NT2/D1 (cell line): ENCODE results near the gene TENM4.
"Not testable (repeated sequence)": the region's sequence is repeated elsewhere in the genome, so short reads cannot be mapped to it uniquely, and the experiment has no call there.

ENCODE experiments used
- DNase-seq: peaks from one replicate; pipeline ENCODE4 v3.0.0-alpha.2; 2011; ENCODE audit warnings: low read depth, low spot score
- H3K27me3 ChIP-seq: 2 replicates; pipeline ENCODE4 v1.6.0; 2011; ENCODE audit warnings: mild to moderate bottlenecking; ENCODE audit not compliant: insufficient read length, insufficient read depth
- H3K36me3 ChIP-seq: 2 replicates; pipeline ENCODE4 v1.6.1; 2011; ENCODE audit warnings: mild to moderate bottlenecking, low read length, mixed read lengths; ENCODE audit not compliant: insufficient read depth, insufficient read length
- H3K4me1 ChIP-seq: 2 replicates; pipeline ENCODE4 v1.5.1; 2011; ENCODE audit not compliant: insufficient read depth, insufficient read length
- H3K4me3 ChIP-seq: 2 replicates; pipeline ENCODE4 v1.5.1; 2011; ENCODE audit warnings: low read depth; ENCODE audit not compliant: insufficient read length
- H3K9ac ChIP-seq: 2 replicates; pipeline ENCODE4 v1.6.0; 2011; ENCODE audit warnings: low read depth; ENCODE audit not compliant: insufficient read length
- H3K9me3 ChIP-seq: 2 replicates; pipeline ENCODE4 v1.5.1; 2011; ENCODE audit warnings: mild to moderate bottlenecking, low read length; ENCODE audit not compliant: insufficient read depth
- SUZ12 ChIP-seq: IDR thresholded peaks from 2 replicates; pipeline ENCODE4 v1.6.1; 2011; ENCODE audit not compliant: insufficient read length, insufficient read depth; ENCODE audit errors: extremely low read depth
- YY1 ChIP-seq: IDR thresholded peaks from 2 replicates; pipeline ENCODE4 v1.6.1; 2011; ENCODE audit not compliant: insufficient read length, insufficient read depth
- ZNF274 ChIP-seq: IDR thresholded peaks from 2 replicates; pipeline ENCODE4 v1.6.1; 2011; ENCODE audit warnings: mild to moderate bottlenecking, low read depth, low read length

The TENM4 gene

GRCh38 chr11:79198898-79199250 is 242.0 kb downstream of the TENM4 start:
- no peaks in the 10 kb centered on the region for H3K36me3 ChIP-seq
- H3K9me3 ChIP-seq = no peaks in the 10 kb centered on the region
- TF ChIP-seq SUZ12 = no peak
- TF ChIP-seq YY1 = no peak
- TF ChIP-seq ZNF274 = no peak
- H3K27me3 ChIP-seq = no peaks in the 10 kb centered on the region
- no peak overlapping the region for H3K9ac ChIP-seq
- H3K4me3 ChIP-seq = no peak overlapping the region
- no peak for DNase-seq
- H3K4me1 ChIP-seq = no peaks in the 10 kb centered on the region

DNA sequence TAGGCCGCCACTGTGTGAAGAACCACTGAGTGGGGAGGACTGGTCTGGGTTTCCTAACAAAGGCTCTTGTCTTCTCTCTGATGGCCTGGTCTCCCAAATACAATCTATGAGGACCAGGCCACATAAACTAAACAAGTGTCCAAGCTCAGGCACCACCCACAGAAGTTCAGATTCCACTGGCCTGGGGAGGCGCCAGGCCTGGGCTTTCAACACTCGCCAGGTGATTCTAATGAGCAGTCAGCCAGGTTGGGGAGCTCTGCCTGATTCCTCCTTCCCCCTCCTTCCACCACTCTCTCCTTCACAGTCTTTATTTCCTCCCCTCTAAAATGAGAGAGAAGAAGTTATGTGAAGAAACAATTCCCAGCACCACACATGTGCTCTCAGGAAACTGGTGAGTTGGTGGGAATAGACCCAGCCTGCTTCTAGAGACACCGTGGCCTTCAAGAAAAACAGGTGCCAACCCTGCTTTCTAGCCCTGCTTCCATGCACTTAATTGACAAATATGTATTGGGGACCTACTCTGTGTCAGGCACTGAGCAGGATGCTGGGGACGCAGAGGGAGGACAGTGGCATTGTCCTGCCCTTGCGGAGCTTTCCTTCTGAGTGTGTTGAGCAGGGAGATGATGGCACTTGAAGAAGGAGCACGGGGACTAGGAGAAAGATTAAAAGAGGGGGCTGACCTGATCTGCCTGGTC is 242.5 kb downstream of the TENM4 start:
- H3K27me3 ChIP-seq = no peaks in the 10 kb centered on the region
- no peaks in the 10 kb centered on the region for H3K36me3 ChIP-seq
- H3K4me1 ChIP-seq = no peaks in the 10 kb centered on the region
- DNase-seq = no peak
- H3K4me3 ChIP-seq = no peak overlapping the region
- no peak for TF ChIP-seq SUZ12
- no peak for TF ChIP-seq ZNF274
- TF ChIP-seq YY1 = no peak
- peaks cover 2% of the 10 kb centered on the region; the same call in 1 of the 2 replicates for H3K9me3 ChIP-seq
- H3K9ac ChIP-seq = no peak overlapping the region

DNA sequence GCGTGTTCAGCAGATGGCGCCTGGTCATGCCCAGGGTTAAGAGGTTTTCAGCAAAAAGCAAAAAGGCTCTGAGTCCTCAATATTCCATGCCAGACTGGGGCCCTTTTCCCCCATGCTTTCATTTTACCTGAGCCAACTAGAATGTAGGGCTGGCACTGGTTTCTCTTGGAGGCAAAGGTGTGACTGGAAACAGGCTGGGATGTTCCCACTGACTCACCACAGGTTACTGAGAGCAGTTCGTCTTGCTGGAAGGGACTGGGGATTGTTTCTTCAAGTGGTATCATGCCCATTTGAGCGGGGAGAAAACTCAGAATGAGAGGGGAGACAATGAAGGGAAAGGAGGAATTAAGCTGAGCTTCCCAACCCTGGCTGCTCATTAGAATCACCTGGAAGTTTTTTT is 243.9 kb downstream of the TENM4 start:
- TF ChIP-seq SUZ12 (no peak), YY1 (no peak), ZNF274 (no peak)
- Histone ChIP-seq H3K9me3 (peaks cover 6% of the 10 kb centered on the region; the same call in 1 of the 2 replicates), H3K36me3 (no peaks in the 10 kb centered on the region), H3K4me3 (no peak overlapping the region), H3K4me1 (no peaks in the 10 kb centered on the region), H3K9ac (no peak overlapping the region), H3K27me3 (no peaks in the 10 kb centered on the region)
- no peak for DNase-seq

- DNase-seq = no peak
- TF ChIP-seq SUZ12 (no peak), YY1 (no peak)
- no peak overlapping the region for H3K4me3 ChIP-seq
These were observed 245.6 kb downstream of the TENM4 start for GRCh38 chr11:79195209-79195608.

GRCh38 chr11:79193663-79194310 is 247.0 kb downstream of the TENM4 start:
- Histone ChIP-seq H3K4me3 (no peak overlapping the region), H3K9me3 (peaks cover 6% of the 10 kb centered on the region; the same call in 1 of the 2 replicates), H3K4me1 (no peaks in the 10 kb centered on the region), H3K36me3 (no peaks in the 10 kb centered on the region), H3K27me3 (no peaks in the 10 kb centered on the region), H3K9ac (no peak overlapping the region)
- no peak for DNase-seq
- no peak for TF ChIP-seq YY1
- no peak for TF ChIP-seq ZNF274
- TF ChIP-seq SUZ12 = no peak

More at GRCh38 chr11:79195209-79195608, 245.6 kb downstream of the TENM4 start:
- no peaks in the 10 kb centered on the region for H3K4me1 ChIP-seq
- no peaks in the 10 kb centered on the region for H3K36me3 ChIP-seq
- H3K27me3 ChIP-seq = no peaks in the 10 kb centered on the region
- no peak overlapping the region for H3K9ac ChIP-seq
- peaks cover 6% of the 10 kb centered on the region; the same call in 1 of the 2 replicates for H3K9me3 ChIP-seq

DNA sequence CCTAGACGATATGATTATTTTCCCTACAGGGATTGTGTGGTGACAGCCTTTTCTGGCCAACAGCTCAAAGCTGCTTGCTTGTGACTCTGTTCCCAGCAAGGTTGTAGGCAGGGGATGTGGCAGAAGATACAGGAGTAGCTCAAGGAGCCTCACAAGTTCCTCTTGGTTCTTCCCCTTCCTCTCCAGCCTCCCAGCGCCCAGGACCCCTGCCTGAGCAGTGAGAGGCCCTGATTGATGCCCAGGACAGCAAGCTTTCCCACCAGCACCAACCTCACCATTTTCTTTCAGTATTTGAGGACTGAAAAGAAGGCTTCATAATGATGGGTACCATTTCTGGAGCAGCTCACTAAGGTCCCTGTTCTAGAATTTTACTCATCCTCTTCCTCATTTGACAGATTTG is 248.0 kb downstream of the TENM4 start:
- DNase-seq = no peak
- Histone ChIP-seq H3K27me3 (no peaks in the 10 kb centered on the region), H3K9me3 (peaks cover 6% of the 10 kb centered on the region; the same call in 1 of the 2 replicates), H3K36me3 (no peaks in the 10 kb centered on the region), H3K4me1 (no peaks in the 10 kb centered on the region), H3K4me3 (no peak overlapping the region), H3K9ac (no peak overlapping the region)
- TF ChIP-seq YY1 (no peak), SUZ12 (no peak)

GRCh38 chr11:79191716-79192115 is 249.1 kb downstream of the TENM4 start:
- not testable (repeated sequence) for H3K4me3 ChIP-seq, H3K4me1 ChIP-seq, DNase-seq, H3K27me3 ChIP-seq, H3K9ac ChIP-seq, H3K9me3 ChIP-seq, H3K36me3 ChIP-seq

- DNase-seq, H3K27me3 ChIP-seq, H3K9me3 ChIP-seq, H3K36me3 ChIP-seq, H3K4me3 ChIP-seq, H3K4me1 ChIP-seq, H3K9ac ChIP-seq: not testable (repeated sequence)
These were observed 250.3 kb downstream of the TENM4 start for GRCh38 chr11:79190553-79190952.
